ENCODE measurements around the gene XIRP1.

- TF ChIP-seq, protein P1, sequence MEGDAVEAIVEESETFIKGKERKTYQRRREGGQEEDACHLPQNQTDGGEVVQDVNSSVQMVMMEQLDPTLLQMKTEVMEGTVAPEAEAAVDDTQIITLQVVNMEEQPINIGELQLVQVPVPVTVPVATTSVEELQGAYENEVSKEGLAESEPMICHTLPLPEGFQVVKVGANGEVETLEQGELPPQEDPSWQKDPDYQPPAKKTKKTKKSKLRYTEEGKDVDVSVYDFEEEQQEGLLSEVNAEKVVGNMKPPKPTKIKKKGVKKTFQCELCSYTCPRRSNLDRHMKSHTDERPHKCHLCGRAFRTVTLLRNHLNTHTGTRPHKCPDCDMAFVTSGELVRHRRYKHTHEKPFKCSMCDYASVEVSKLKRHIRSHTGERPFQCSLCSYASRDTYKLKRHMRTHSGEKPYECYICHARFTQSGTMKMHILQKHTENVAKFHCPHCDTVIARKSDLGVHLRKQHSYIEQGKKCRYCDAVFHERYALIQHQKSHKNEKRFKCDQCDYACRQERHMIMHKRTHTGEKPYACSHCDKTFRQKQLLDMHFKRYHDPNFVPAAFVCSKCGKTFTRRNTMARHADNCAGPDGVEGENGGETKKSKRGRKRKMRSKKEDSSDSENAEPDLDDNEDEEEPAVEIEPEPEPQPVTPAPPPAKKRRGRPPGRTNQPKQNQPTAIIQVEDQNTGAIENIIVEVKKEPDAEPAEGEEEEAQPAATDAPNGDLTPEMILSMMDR (IDR thresholded peaks at IDR 0.05), result peak; percentile 56 to 75 (median 67)
- TF ChIP-seq POLR2A (IDR thresholded peaks at IDR 0.05), result no peak
These were observed 16.2 kb upstream of the XIRP1 start for GRCh38 chr3:39208463-39209055.
